HL-60 (cell line): ENCODE data around the gene PKD2.
A peak's percentile ranks its signal among the peaks of the same experiment; 100 is the strongest.

ENCODE experiments used
- DNase-seq, 2 experiments: peaks; one replicate each; pipeline ENCODE4 v3.0.0-alpha.2; 2010 to 2020; ENCODE audit warnings: low read depth in 1 of 2, low spot score in 1 of 2
- H3K27ac ChIP-seq: fragments of 250-450 bp; sonication (Bioruptor Pico); replicated peaks from 2 replicates; pipeline ENCODE4 v1.5.1; 2020; ENCODE audit warnings: mild to moderate bottlenecking, moderate library complexity
- H3K27me3 ChIP-seq: fragments of 250-450 bp; sonication (Bioruptor Pico); 2 replicates; pipeline ENCODE4 v1.5.1; 2021; ENCODE audit warnings: mild to moderate bottlenecking, moderate library complexity; ENCODE audit not compliant: insufficient read depth, poor library complexity, severe bottlenecking
- H3K4me3 ChIP-seq: replicated peaks from 2 replicates; pipeline ENCODE4 v1.5.1; 2011; ENCODE audit warnings: mild to moderate bottlenecking, control low read depth, low read length; ENCODE audit not compliant: insufficient read depth
- GABPA ChIP-seq: IDR thresholded peaks from 2 replicates; pipeline ENCODE4 v1.6.1; 2012; ENCODE audit warnings: low read depth
- POLR2AphosphoS5 ChIP-seq: IDR thresholded peaks from 2 replicates; pipeline ENCODE4 v1.6.1; 2012; ENCODE audit warnings: low read depth
- SPI1 ChIP-seq: IDR thresholded peaks from 2 replicates; pipeline ENCODE4 v1.6.1; 2012; ENCODE audit warnings: low read depth, mild to moderate bottlenecking, borderline replicate concordance
- TF ChIP-seq, protein P1 (sequence below): IDR thresholded peaks from 2 replicates; pipeline ENCODE4 v1.6.1; 2012; ENCODE audit warnings: low read depth; ENCODE audit not compliant: insufficient replicate concordance
- TF ChIP-seq, protein P2 (sequence below): IDR thresholded peaks from one replicate; pipeline ENCODE4 v1.5.1; 2011; ENCODE audit warnings: low read length, control low read depth, inconsistent platforms; ENCODE audit not compliant: insufficient read depth

Gene PKD2

DNA sequence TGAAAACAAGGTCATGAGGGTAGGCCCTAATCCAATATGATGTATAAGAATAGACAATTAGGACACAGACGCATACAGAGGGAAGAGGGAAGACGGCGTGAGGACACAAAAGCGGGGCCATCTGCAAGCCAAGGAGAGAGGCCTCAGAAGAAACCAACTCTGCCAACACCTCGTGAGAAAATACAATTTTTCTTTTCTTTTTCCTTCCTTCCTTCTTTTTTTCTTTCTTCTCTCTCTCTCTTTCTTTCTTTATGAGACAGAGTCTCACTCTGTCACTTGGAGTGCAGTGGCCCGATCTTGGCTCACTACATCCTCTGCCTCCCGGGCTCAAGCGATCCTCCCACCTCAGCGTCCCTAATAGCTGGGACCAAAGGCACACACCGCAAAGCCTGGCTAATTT is 1.5 kb upstream of the PKD2 start:
- H3K27me3 ChIP-seq: no peaks in the 10 kb centered on the region
- no peak for DNase-seq
- no peak overlapping the region for H3K27ac ChIP-seq
- TF ChIP-seq SPI1 (no peak), GABPA (no peak), POLR2AphosphoS5 (no peak)
- TF ChIP-seq, protein P1, sequence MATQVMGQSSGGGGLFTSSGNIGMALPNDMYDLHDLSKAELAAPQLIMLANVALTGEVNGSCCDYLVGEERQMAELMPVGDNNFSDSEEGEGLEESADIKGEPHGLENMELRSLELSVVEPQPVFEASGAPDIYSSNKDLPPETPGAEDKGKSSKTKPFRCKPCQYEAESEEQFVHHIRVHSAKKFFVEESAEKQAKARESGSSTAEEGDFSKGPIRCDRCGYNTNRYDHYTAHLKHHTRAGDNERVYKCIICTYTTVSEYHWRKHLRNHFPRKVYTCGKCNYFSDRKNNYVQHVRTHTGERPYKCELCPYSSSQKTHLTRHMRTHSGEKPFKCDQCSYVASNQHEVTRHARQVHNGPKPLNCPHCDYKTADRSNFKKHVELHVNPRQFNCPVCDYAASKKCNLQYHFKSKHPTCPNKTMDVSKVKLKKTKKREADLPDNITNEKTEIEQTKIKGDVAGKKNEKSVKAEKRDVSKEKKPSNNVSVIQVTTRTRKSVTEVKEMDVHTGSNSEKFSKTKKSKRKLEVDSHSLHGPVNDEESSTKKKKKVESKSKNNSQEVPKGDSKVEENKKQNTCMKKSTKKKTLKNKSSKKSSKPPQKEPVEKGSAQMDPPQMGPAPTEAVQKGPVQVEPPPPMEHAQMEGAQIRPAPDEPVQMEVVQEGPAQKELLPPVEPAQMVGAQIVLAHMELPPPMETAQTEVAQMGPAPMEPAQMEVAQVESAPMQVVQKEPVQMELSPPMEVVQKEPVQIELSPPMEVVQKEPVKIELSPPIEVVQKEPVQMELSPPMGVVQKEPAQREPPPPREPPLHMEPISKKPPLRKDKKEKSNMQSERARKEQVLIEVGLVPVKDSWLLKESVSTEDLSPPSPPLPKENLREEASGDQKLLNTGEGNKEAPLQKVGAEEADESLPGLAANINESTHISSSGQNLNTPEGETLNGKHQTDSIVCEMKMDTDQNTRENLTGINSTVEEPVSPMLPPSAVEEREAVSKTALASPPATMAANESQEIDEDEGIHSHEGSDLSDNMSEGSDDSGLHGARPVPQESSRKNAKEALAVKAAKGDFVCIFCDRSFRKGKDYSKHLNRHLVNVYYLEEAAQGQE: no peak
- TF ChIP-seq, protein P2, sequence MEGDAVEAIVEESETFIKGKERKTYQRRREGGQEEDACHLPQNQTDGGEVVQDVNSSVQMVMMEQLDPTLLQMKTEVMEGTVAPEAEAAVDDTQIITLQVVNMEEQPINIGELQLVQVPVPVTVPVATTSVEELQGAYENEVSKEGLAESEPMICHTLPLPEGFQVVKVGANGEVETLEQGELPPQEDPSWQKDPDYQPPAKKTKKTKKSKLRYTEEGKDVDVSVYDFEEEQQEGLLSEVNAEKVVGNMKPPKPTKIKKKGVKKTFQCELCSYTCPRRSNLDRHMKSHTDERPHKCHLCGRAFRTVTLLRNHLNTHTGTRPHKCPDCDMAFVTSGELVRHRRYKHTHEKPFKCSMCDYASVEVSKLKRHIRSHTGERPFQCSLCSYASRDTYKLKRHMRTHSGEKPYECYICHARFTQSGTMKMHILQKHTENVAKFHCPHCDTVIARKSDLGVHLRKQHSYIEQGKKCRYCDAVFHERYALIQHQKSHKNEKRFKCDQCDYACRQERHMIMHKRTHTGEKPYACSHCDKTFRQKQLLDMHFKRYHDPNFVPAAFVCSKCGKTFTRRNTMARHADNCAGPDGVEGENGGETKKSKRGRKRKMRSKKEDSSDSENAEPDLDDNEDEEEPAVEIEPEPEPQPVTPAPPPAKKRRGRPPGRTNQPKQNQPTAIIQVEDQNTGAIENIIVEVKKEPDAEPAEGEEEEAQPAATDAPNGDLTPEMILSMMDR: no peak
- H3K4me3 ChIP-seq: no peak overlapping the region

DNA sequence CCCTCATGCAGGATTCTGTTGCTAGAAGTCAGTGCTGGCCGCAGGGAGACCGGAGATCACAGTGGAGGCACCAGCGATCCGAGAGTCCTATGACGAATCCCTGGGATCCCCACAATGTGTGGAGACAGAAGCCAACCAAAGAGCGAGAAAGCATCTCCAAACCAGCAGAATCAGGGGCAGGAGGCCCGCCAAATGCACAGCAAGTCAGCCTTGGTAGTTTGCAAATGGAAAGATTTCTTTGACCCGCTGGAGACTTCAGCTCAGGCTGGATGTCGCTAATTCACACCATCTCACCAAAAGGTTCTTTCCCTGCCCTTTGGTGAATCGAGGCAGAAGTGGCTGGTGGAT is 505 bp upstream of the PKD2 start:
- no peaks in the 10 kb centered on the region for H3K27me3 ChIP-seq
- TF ChIP-seq, protein P1: no peak
- TF ChIP-seq, protein P2: no peak
- TF ChIP-seq POLR2AphosphoS5 (no peak), SPI1 (no peak)
- H3K27ac ChIP-seq: no peak overlapping the region
- no peak for DNase-seq
- peak overlapping the region; percentile 88 for H3K4me3 ChIP-seq

DNA sequence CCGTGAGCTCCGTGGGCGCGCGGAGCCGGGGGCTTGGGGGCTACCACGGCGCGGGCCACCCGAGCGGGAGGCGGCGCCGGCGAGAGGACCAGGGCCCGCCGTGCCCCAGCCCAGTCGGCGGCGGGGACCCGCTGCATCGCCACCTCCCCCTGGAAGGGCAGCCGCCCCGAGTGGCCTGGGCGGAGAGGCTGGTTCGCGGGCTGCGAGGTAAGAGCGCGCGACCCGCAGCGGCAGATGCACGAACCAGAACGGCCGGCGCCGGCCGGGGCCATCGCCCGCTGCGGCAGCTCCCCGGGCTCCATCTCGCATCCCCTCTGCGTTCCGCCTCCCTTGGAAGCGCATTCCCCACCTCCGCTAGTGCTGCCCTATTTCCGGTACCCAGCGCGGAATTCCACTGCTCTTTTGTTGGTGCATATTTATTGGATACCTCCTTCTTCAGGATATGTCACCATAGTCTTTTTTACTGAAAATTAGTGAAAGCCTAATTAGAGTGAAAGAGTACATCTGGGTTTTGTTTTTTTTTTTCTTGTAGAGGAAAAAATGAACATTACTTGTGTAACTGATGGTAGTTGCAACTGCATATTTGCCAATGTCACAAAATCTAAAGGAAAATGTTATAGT is 797 bp downstream of the PKD2 start:
- peak overlapping the region; percentile 88 for H3K4me3 ChIP-seq
- H3K27me3 ChIP-seq: no peaks in the 10 kb centered on the region
- TF ChIP-seq, protein P1: no peak
- TF ChIP-seq POLR2AphosphoS5: no peak
- no peak for TF ChIP-seq SPI1
- TF ChIP-seq, protein P2: no peak
- no peak for TF ChIP-seq GABPA
- no peak overlapping the region; the same call in 1 of the 2 replicates for H3K27ac ChIP-seq
- DNase-seq: no peak
